GM23338 (cell line): Measurements from ENCODE around the gene CMBL. TPM values are rescaled to one million over a fixed set of nuclear protein-coding genes. Genes with fewer than 3 reads are reported as not detected.

ENCODE experiments used
- ATAC-seq: fragments of 200-7000 bp; cut with Tn5 transposase; 3 replicates; pipeline ENCODE4 v1.9.1; 2020
- DNase-seq: peaks from one replicate; pipeline ENCODE4 v3.0.0-alpha.2; 2015; ENCODE audit warnings: low spot score
- H2AFZ ChIP-seq: fragments of 200-600 bp; sonication (generic); 2 replicates; pipeline ENCODE4 v1.8.0; 2016; ENCODE audit warnings: antibody characterized with exemption, mild to moderate bottlenecking, moderate library complexity
- H3F3A ChIP-seq: fragments of 200-600 bp; sonication (generic); replicated peaks from 2 replicates; pipeline ENCODE4 v1.8.0; 2017; ENCODE audit warnings: antibody characterized with exemption, mixed run types, low read depth
- H3K27ac ChIP-seq: fragments of 200-600 bp; sonication (generic); 2 replicates; pipeline ENCODE4 v1.6.1; 2016; ENCODE audit warnings: low read depth
- H3K27me3 ChIP-seq: fragments of 200-600 bp; sonication (generic); 2 replicates; pipeline ENCODE4 v1.8.0; 2016; ENCODE audit warnings: mild to moderate bottlenecking, mixed run types, moderate library complexity; ENCODE audit not compliant: insufficient read depth
- H3K36me3 ChIP-seq: fragments of 200-600 bp; sonication (generic); 2 replicates; pipeline ENCODE4 v1.8.0; 2016; ENCODE audit warnings: mild to moderate bottlenecking; ENCODE audit not compliant: insufficient read depth
- H3K4me1 ChIP-seq: fragments of 200-600 bp; sonication (generic); 2 replicates; pipeline ENCODE4 v1.8.0; 2016; ENCODE audit warnings: mild to moderate bottlenecking, moderate library complexity; ENCODE audit not compliant: insufficient read depth
- H3K4me2 ChIP-seq: fragments of 200-600 bp; sonication (generic); 2 replicates; pipeline ENCODE4 v1.7.1; 2017; ENCODE audit warnings: mixed run types
- H3K4me3 ChIP-seq: fragments of 200-600 bp; sonication (generic); 2 replicates; pipeline ENCODE4 v1.6.1; 2016; ENCODE audit warnings: mixed run types
- H3K79me2 ChIP-seq: fragments of 200-600 bp; sonication (generic); replicated peaks from 2 replicates; pipeline ENCODE4 v1.8.0; 2017; ENCODE audit warnings: mild to moderate bottlenecking; ENCODE audit not compliant: insufficient read depth
- H3K9me2 ChIP-seq: fragments of 200-600 bp; sonication (generic); 2 replicates; pipeline ENCODE4 v1.8.0; 2017; ENCODE audit not compliant: insufficient read depth
- H4K20me1 ChIP-seq: fragments of 200-600 bp; sonication (generic); replicated peaks from 2 replicates; pipeline ENCODE4 v1.8.0; 2017; ENCODE audit warnings: mild to moderate bottlenecking; ENCODE audit not compliant: insufficient read depth
- H3K27ac Mint-ChIP-seq: 2 replicates; pipeline ENCODE4 v1.8.0; 2020; ENCODE audit warnings: inconsistent platforms, mild to moderate bottlenecking, moderate library complexity, mixed read lengths
- H3K27me3 Mint-ChIP-seq: 3 replicates; pipeline ENCODE4 v1.8.0; 2022; ENCODE audit warnings: low read depth, mild to moderate bottlenecking, moderate library complexity, mixed read lengths, inconsistent platforms; ENCODE audit not compliant: insufficient read depth, poor library complexity
- H3K36me3 Mint-ChIP-seq: 3 replicates; pipeline ENCODE4 v1.8.0; 2021; ENCODE audit warnings: low read depth, mild to moderate bottlenecking, inconsistent platforms, moderate library complexity, mixed read lengths
- H3K4me1 Mint-ChIP-seq: 3 replicates; pipeline ENCODE4 v1.8.0; 2020; ENCODE audit warnings: mild to moderate bottlenecking, inconsistent platforms, mixed read lengths
- H3K4me3 Mint-ChIP-seq: 3 replicates; pipeline ENCODE4 v1.8.0; 2021; ENCODE audit warnings: moderate library complexity, mild to moderate bottlenecking, inconsistent platforms, mixed read lengths
- H3K9me3 Mint-ChIP-seq: 3 replicates; pipeline ENCODE4 v1.8.0; 2020; ENCODE audit warnings: moderate library complexity, mild to moderate bottlenecking, inconsistent platforms, mixed read lengths
- CREB1 ChIP-seq: fragments of 250-450 bp; sonication (Bioruptor Pico); IDR thresholded peaks from 2 replicates; pipeline ENCODE4 v1.5.0; 2020; ENCODE audit warnings: low read depth, mild to moderate bottlenecking, moderate library complexity
- CTCF ChIP-seq, 2 experiments: fragments of 200-600 bp in 1 of 2; sonication (generic) in 1 of 2; conservative IDR thresholded peaks; 2 replicates each; pipeline versions ENCODE4 v1.5.1 to v1.6.1; 2016 to 2017; ENCODE audit warnings: antibody characterized with exemption in 2 of 2, low read depth in 2 of 2, mild to moderate bottlenecking in 2 of 2, moderate library complexity in 1 of 2
- ETS1 ChIP-seq: IDR thresholded peaks from 2 replicates; pipeline ENCODE4 v1.6.1; 2016; ENCODE audit warnings: antibody characterized with exemption
- EZH2 ChIP-seq: fragments of 200-600 bp; sonication (generic); IDR thresholded peaks from one replicate; pipeline ENCODE4 v1.8.0; 2017; ENCODE audit warnings: antibody characterized with exemption, mild to moderate bottlenecking, low read depth; ENCODE audit not compliant: unreplicated experiment
- EZH2phosphoT487 ChIP-seq: fragments of 200-600 bp; sonication (generic); IDR thresholded peaks from one replicate; pipeline ENCODE4 v1.8.1; 2018; ENCODE audit warnings: antibody characterized with exemption; ENCODE audit not compliant: unreplicated experiment
- JUNB ChIP-seq: IDR thresholded peaks from one replicate; pipeline ENCODE4 v1.6.1; 2016; ENCODE audit warnings: antibody characterized with exemption; ENCODE audit not compliant: unreplicated experiment
- NANOG ChIP-seq: IDR thresholded peaks from 2 replicates; pipeline ENCODE4 v1.6.1; 2016; ENCODE audit warnings: antibody characterized with exemption, borderline replicate concordance
- POLR2AphosphoS5 ChIP-seq: IDR thresholded peaks from 2 replicates; pipeline ENCODE4 v1.6.1; 2016; ENCODE audit warnings: antibody characterized with exemption, low read depth
- REST ChIP-seq: IDR thresholded peaks from one replicate; pipeline ENCODE4 v1.6.1; 2018; ENCODE audit warnings: antibody characterized with exemption; ENCODE audit not compliant: unreplicated experiment
- STAT1 ChIP-seq: IDR thresholded peaks from one replicate; pipeline ENCODE4 v1.6.1; 2016; ENCODE audit warnings: antibody characterized with exemption; ENCODE audit not compliant: unreplicated experiment
- ZNF114 ChIP-seq: fragments of 250-450 bp; sonication (Bioruptor Pico); IDR thresholded peaks from 2 replicates; pipeline ENCODE4 v1.5.0; 2020; ENCODE audit warnings: mild to moderate bottlenecking, moderate library complexity
- ZNF331 ChIP-seq: fragments of 250-450 bp; sonication (Bioruptor Pico); IDR thresholded peaks from 2 replicates; pipeline ENCODE4 v1.5.0; 2020; ENCODE audit warnings: low read depth, mild to moderate bottlenecking, moderate library complexity
- polyA plus RNA-seq: library from polyadenylated mRNA; unstranded; fragments of >200 nt; fragmentation: Nextera tagmentation; extraction: Ambion mirVana; gene quantifications from 2 replicates; pipeline ENCODE4 v1.2.1, GENCODE V29; 2016
- total RNA-seq: library from RNA; depleted of rRNA; stranded (reverse); fragments of >200 nt; shearing (Covaris generic); gene quantifications from 2 replicates; pipeline ENCODE4 v1.2.3, GENCODE V29; 2014
- TF ChIP-seq, protein P1 (sequence below): fragments of 250-450 bp; sonication (Bioruptor Pico); IDR thresholded peaks from 2 replicates; pipeline ENCODE4 v1.5.0; 2020; ENCODE audit warnings: mild to moderate bottlenecking, moderate library complexity

CMBL gene
- total and polyA plus RNA-seq, 2 experiments from 2014 or later: 13.2 to 24.1 TPM

- Histone ChIP-seq H3K4me1 (peaks cover 14% of the 10 kb centered on the region), H2AFZ (no peak overlapping the region), H3K79me2 (peaks cover 28% of the 10 kb centered on the region), H3K4me2 (peak overlapping the region; percentile 94), H3K36me3 (no peaks in the 10 kb centered on the region), H3F3A (peaks cover 4% of the 10 kb centered on the region; the same call in 1 of the 2 replicates), H3K4me3 (peak overlapping the region; percentile 82), H3K27me3 (peaks cover 10% of the 10 kb centered on the region), H4K20me1 (peaks cover 8% of the 10 kb centered on the region; the same call in 1 of the 2 replicates), H3K27ac (no peak overlapping the region), H3K9me2 (no peaks in the 10 kb centered on the region)
- no peak overlapping the region for H3K27ac Mint-ChIP-seq
- no peaks in the 10 kb centered on the region for H3K9me3 Mint-ChIP-seq
- no peaks in the 10 kb centered on the region; the same call in 2 of the 3 replicates for H3K36me3 Mint-ChIP-seq
- TF ChIP-seq NANOG (no peak), CREB1 (CRISPR knock-in tag) (no peak), REST (no peak), EZH2phosphoT487 (no peak), JUNB (no peak), CTCF (conservative IDR thresholded peaks at IDR 0.05; ENCODE audit: low read depth in 2 of 2) (no peak), ZNF331 (no peak), ZNF114 (CRISPR knock-in tag) (no peak), STAT1 (no peak), ETS1 (no peak), EZH2 (no peak), POLR2AphosphoS5 (no peak)
- TF ChIP-seq, protein P1, sequence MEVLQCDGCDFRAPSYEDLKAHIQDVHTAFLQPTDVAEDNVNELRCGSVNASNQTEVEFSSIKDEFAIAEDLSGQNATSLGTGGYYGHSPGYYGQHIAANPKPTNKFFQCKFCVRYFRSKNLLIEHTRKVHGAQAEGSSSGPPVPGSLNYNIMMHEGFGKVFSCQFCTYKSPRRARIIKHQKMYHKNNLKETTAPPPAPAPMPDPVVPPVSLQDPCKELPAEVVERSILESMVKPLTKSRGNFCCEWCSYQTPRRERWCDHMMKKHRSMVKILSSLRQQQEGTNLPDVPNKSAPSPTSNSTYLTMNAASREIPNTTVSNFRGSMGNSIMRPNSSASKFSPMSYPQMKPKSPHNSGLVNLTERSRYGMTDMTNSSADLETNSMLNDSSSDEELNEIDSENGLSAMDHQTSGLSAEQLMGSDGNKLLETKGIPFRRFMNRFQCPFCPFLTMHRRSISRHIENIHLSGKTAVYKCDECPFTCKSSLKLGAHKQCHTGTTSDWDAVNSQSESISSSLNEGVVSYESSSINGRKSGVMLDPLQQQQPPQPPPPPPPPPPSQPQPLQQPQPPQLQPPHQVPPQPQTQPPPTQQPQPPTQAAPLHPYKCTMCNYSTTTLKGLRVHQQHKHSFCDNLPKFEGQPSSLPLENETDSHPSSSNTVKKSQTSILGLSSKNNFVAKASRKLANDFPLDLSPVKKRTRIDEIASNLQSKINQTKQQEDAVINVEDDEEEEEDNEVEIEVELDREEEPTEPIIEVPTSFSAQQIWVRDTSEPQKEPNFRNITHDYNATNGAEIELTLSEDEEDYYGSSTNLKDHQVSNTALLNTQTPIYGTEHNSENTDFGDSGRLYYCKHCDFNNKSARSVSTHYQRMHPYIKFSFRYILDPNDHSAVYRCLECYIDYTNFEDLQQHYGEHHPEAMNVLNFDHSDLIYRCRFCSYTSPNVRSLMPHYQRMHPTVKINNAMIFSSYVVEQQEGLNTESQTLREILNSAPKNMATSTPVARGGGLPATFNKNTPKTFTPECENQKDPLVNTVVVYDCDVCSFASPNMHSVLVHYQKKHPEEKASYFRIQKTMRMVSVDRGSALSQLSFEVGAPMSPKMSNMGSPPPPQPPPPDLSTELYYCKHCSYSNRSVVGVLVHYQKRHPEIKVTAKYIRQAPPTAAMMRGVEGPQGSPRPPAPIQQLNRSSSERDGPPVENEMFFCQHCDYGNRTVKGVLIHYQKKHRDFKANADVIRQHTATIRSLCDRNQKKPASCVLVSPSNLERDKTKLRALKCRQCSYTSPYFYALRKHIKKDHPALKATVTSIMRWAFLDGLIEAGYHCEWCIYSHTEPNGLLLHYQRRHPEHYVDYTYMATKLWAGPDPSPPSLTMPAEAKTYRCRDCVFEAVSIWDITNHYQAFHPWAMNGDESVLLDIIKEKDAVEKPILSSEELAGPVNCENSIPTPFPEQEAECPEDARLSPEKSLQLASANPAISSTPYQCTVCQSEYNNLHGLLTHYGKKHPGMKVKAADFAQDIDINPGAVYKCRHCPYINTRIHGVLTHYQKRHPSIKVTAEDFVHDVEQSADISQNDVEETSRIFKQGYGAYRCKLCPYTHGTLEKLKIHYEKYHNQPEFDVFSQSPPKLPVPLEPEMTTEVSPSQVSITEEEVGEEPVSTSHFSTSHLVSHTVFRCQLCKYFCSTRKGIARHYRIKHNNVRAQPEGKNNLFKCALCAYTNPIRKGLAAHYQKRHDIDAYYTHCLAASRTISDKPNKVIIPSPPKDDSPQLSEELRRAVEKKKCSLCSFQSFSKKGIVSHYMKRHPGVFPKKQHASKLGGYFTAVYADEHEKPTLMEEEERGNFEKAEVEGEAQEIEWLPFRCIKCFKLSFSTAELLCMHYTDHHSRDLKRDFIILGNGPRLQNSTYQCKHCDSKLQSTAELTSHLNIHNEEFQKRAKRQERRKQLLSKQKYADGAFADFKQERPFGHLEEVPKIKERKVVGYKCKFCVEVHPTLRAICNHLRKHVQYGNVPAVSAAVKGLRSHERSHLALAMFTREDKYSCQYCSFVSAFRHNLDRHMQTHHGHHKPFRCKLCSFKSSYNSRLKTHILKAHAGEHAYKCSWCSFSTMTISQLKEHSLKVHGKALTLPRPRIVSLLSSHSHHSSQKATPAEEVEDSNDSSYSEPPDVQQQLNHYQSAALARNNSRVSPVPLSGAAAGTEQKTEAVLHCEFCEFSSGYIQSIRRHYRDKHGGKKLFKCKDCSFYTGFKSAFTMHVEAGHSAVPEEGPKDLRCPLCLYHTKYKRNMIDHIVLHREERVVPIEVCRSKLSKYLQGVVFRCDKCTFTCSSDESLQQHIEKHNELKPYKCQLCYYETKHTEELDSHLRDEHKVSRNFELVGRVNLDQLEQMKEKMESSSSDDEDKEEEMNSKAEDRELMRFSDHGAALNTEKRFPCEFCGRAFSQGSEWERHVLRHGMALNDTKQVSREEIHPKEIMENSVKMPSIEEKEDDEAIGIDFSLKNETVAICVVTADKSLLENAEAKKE (CRISPR knock-in tag): no peak
- H3K27me3 Mint-ChIP-seq: peaks cover 15% of the 10 kb centered on the region
- peaks cover 27% of the 10 kb centered on the region for H3K4me1 Mint-ChIP-seq
- peak overlapping the region; percentile 90 for H3K4me3 Mint-ChIP-seq
- DNase-seq (no peak), ATAC-seq (no peak)
These were observed 44.2 kb upstream of the CMBL start for GRCh38 chr5:10351919-10352318.
